ENCODE data around the gene GALNTL6. TPM values are rescaled to one million over a fixed set of nuclear protein-coding genes. Genes with fewer than 3 reads are reported as not detected.
"Not testable (repeated sequence)": the region's sequence is repeated elsewhere in the genome, so short reads cannot be mapped to it uniquely, and the experiment has no call there.

GALNTL6 gene
- total RNA-seq, 2 experiments from 2014 or later: not detected

DNA sequence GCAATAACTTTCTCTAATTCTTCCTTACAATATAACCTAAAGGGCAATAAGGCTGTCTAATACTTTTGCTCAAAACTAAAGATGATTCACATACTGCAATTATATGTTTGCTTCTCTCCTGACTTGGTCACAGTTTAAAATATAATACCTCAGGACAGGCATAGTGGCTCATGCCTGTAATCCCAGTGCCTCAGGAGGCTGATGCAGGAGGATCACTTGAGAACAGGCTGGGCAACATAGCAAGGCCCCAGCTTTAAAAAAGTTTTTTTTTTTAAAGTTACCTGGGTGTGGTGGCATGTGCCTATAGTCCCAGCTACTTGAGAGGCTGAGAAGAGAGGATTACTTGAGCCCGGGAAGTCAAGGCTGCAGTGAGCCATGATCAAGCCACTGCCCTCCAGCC is 1125.7 kb downstream of the GALNTL6 start:
- H3K9me3 Mint-ChIP-seq: no peaks in the 10 kb centered on the region
- H3K36me3 Mint-ChIP-seq: no peaks in the 10 kb centered on the region
- no peak overlapping the region for H3K27ac Mint-ChIP-seq
- H3K4me3 Mint-ChIP-seq: no peak overlapping the region
- H3K27me3 Mint-ChIP-seq: peaks cover 7% of the 10 kb centered on the region
- no peak for DNase-seq
- H3K4me1 Mint-ChIP-seq: no peaks in the 10 kb centered on the region

DNA sequence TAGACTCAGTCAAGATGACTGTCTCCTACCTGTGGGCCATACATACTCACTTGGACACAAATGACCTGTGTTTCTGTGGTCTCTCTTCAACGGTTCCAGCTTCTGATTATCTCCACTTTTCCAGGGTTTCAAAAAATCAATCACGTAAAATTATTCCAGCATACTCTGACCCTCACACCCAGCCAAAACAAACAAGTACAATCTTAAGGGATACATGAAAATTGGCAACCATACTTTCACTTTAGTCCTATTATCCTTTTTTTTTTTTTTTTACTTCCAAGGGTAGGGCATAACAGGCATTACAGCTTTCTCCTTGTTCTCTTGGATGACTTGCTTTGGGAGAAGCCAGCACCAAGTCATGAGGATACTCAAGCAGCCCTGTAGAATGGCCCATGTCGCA is 1129.6 kb downstream of the GALNTL6 start:
- H3K27me3 Mint-ChIP-seq: peaks cover 3% of the 10 kb centered on the region
- H3K36me3 Mint-ChIP-seq: no peaks in the 10 kb centered on the region
- H3K9me3 Mint-ChIP-seq: no peaks in the 10 kb centered on the region
- no peak overlapping the region for H3K4me3 Mint-ChIP-seq
- DNase-seq: no peak
- no peaks in the 10 kb centered on the region for H3K4me1 Mint-ChIP-seq
- H3K27ac Mint-ChIP-seq: no peak overlapping the region

DNA sequence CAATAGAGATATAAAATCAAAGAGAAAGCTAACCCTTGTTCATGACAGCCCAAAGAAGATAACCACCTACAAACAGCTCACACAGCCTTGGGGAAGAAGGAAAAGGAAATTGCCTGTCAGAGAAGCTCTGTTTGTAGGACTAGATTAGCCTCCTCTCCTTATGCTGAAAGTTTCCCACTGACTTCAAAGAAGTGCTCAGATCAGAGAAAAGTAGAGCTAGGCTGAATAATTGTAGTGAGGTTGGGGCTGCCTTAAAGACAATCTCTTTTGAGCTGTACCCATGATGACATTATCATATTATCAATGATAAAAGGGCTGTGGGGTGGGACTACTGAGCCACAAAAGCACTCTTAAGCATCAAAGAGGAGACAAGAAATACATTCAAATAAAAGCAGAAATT is 1132.4 kb downstream of the GALNTL6 start:
- H3K27ac Mint-ChIP-seq: no peak overlapping the region
- no peaks in the 10 kb centered on the region for H3K4me1 Mint-ChIP-seq
- no peaks in the 10 kb centered on the region for H3K9me3 Mint-ChIP-seq
- no peaks in the 10 kb centered on the region for H3K36me3 Mint-ChIP-seq
- H3K27me3 Mint-ChIP-seq: no peaks in the 10 kb centered on the region
- H3K4me3 Mint-ChIP-seq: no peak overlapping the region
- DNase-seq: no peak

DNA sequence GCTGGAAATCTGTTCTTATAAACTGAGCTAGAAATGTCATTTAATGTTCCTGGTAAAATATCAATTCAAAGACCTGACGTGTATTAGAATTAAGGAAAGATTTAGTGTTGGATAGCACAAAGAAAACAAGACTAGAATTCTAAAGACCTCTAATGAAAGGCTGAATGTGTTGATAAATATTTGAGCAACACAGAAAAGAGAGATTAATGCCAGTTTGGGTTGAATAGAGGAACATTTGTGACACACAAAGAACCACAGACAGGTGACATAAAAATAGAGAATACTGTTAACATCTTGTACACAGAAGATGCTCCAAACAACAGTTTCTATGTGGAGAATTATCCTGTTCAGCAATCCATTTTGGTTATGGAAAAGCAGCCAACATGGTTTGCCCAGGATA is 1133.3 kb downstream of the GALNTL6 start:
- no peaks in the 10 kb centered on the region for H3K36me3 Mint-ChIP-seq
- no peak for DNase-seq
- no peaks in the 10 kb centered on the region for H3K9me3 Mint-ChIP-seq
- no peak overlapping the region for H3K27ac Mint-ChIP-seq
- H3K27me3 Mint-ChIP-seq: no peaks in the 10 kb centered on the region
- H3K4me3 Mint-ChIP-seq: no peak overlapping the region
- no peaks in the 10 kb centered on the region for H3K4me1 Mint-ChIP-seq

DNA sequence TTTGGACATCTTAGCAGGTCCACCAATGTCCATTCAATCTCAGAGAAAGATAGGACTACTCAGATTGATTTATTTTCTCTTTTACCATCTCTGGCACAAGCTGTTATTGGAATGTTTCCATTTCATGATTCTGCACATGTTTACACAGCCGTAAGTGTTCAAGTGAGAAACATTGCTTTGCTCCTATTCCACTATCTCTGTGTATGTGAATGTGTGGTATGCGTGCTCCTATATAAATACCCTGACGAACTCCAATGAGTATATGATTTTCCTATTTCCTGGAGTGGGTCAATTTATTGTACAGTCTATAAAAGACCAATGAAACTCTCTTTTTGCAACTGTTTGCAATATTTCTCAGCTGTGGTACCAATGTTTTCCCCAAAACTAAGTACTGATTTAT is 1134.4 kb downstream of the GALNTL6 start:
- H3K9me3 Mint-ChIP-seq: no peaks in the 10 kb centered on the region
- H3K4me3 Mint-ChIP-seq: no peak overlapping the region
- H3K27ac Mint-ChIP-seq: no peak overlapping the region

DNA sequence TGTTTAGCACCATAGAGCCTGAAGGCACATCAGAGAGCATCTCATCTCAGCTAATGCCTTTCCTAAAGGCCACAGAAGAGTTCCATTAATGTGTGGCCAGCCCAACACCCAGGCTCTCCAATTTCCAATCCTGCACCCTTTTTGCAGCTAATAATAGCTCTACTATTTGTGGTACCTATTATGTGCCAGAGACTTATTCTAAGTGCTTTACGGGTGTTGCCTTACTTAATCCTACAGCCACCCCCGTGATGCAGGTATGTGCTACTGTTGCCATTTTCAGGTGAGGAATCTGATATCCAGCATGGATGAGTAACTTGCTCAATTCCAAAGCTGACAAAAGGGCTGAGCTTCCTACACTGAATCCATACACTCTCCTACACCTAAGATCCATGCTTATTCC is 1137.8 kb downstream of the GALNTL6 start:
- H3K9me3 Mint-ChIP-seq: no peaks in the 10 kb centered on the region
- no peaks in the 10 kb centered on the region for H3K4me1 Mint-ChIP-seq
- no peak overlapping the region for H3K27ac Mint-ChIP-seq
- DNase-seq: no peak
- H3K36me3 Mint-ChIP-seq: no peaks in the 10 kb centered on the region
- no peaks in the 10 kb centered on the region for H3K27me3 Mint-ChIP-seq
- no peak overlapping the region for H3K4me3 Mint-ChIP-seq

More for the DNA sequence above, 1134.4 kb downstream of the GALNTL6 start:
- DNase-seq: no peak
- Mint-ChIP-seq H3K4me1 (no peaks in the 10 kb centered on the region), H3K36me3 (no peaks in the 10 kb centered on the region), H3K27me3 (no peaks in the 10 kb centered on the region)

DNA sequence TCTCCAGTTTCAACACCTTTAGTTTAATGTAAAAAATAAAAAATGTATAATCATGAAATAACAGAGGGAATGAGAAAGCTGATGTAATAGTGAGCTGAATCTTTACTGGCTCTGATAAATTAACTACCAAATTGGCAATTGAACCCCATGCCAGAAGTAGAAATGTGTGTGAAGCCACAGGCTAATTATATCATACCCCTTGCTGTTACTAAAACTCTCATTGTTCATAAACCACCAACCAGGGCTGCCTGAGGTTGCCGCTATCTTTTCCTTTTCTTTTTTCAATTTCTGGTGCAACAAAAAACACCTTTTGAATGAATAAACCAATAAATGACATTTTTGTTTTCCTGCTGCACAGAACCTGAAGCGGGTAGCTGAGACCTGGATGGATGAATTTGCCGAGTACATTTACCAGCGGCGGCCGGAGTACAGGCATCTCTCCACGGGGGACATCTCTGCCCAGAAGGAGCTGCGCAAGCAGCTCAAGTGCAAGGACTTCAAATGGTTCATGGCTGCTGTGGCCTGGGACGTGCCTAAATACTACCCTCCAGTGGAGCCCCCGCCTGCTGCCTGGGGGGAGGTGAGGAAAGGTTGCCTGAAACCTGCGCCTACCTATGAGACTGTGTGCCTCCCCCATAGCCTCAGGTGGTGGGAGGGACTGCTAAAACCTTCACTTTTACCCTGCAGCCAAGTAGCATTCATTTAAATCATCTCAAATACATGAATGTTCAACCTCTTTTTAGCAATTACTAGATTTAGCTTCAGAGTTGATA is 1138.7 kb downstream of the GALNTL6 start:
- no peak overlapping the region for H3K4me3 Mint-ChIP-seq
- H3K27ac Mint-ChIP-seq: no peak overlapping the region
- H3K36me3 Mint-ChIP-seq: no peaks in the 10 kb centered on the region
- no peaks in the 10 kb centered on the region for H3K27me3 Mint-ChIP-seq
- no peaks in the 10 kb centered on the region for H3K9me3 Mint-ChIP-seq
- no peak for DNase-seq
- H3K4me1 Mint-ChIP-seq: no peaks in the 10 kb centered on the region

DNA sequence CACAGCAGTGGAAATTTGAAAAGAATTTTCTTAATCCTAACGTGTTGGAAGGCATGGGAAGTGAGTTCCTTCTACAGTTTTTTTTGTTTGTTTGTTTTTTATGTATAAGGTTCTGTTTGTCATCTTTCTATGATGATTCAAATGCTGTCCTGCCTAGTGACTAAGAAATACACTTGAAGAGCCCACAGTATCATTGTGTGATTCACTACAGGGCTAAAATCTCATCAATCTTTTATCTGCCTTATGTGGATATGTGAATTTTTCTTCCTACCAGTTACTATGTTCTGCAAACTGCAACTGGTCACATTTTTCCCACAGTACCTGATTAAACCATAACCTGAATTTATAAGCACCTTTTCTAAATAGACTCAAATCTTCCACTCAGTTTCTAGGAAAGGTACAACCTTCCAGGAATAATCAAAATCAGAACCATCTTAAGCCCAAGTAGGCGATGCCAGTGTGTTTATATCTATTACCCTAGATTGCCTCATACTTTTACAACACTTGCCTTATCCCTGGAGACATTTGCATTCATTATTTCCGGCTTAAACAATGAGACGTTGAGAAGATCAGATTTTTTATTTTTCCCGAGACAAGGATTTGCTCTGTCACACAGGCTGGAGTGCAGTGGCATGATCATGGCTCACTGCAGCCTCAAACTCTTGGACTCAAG is 1140.8 kb downstream of the GALNTL6 start:
- Mint-ChIP-seq H3K27ac (no peak overlapping the region), H3K4me3 (no peak overlapping the region), H3K27me3 (no peaks in the 10 kb centered on the region)

DNA sequence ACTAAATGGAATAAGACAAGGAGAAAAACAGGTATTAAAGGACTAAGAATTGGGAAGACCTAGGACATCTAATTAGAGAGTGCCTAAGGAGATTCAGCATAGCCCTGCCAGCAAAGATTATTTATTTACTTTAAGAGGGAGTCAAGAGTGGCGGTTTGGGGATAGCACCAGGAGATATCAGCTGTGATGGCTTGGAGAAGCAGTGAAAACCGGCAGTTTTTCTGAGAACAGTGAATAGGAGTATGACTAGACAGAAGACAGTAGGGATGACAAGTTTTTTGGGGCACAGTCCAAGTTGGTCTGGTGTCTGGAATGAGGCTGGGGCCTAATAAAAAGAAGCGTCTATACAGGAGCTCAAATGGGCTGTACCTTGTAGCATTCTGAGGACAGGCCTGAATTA is 1143.1 kb downstream of the GALNTL6 start:
- H3K36me3 Mint-ChIP-seq, H3K27ac Mint-ChIP-seq, H3K9me3 Mint-ChIP-seq, H3K27me3 Mint-ChIP-seq, H3K4me3 Mint-ChIP-seq, DNase-seq, H3K4me1 Mint-ChIP-seq: not testable (repeated sequence)

More for the DNA sequence above, 1140.8 kb downstream of the GALNTL6 start:
- Mint-ChIP-seq H3K9me3 (no peaks in the 10 kb centered on the region), H3K36me3 (no peaks in the 10 kb centered on the region), H3K4me1 (no peaks in the 10 kb centered on the region)
- DNase-seq: no peak

DNA sequence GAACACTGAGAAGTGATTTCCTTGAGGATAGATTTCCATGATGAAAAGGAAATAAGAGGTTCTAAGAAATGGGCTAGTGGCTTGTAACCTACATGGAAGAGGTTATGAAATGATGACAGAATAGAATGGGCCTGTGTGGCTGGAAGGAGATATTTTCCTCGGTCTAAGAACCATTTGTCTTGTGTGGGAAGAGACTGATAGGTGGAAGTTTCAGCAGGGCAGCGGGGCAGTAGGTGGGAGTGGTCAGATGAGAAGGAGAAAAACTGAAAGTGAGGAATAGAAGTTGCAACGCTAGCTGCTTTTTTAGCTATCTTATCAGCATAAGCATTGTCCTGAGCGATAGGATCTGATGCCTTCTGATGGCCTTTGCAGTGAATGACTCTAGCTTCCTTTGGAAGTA is 1144.0 kb downstream of the GALNTL6 start:
- Mint-ChIP-seq H3K27me3 (peaks cover 8% of the 10 kb centered on the region), H3K36me3 (no peaks in the 10 kb centered on the region), H3K4me1 (no peaks in the 10 kb centered on the region), H3K4me3 (no peak overlapping the region), H3K9me3 (no peaks in the 10 kb centered on the region), H3K27ac (no peak overlapping the region)
- no peak for DNase-seq

DNA sequence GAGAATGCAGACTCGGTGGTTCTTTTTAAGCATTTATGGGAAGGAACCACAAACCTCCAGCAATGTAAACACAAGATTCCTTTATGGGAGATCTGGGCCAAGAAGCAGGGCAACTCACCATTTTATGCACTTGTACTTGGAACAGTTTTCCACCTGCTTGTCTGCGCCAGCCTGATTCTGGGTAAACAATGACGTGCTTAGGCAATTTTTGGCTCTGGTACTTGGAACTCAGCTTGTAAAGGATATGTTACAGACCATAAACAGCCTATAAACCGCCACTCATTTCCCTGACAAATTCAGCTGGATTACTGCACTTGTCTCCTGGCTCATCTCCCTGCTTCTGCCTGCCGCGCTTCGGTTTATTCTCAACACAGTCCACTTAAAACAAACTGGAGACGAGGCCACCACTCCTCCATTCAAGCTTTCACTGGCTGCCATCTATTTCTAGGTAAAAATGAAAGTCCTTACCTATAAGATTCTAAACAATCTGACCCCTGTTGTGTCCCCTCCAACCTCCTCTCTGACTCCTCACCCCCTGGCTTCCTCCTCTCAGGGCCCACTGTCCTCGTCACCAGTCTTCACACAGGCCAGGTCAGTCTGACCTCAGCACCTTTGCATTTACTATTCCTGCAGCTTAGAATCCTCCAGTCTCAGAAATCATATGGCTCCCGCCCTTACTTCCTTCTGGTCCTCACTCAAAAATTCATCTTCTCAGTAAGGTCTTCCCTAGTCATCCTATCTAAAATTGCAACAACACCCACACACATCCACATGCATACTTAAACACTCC is 1149.6 kb downstream of the GALNTL6 start:
- H3K27me3 Mint-ChIP-seq: peaks cover 12% of the 10 kb centered on the region
- no peaks in the 10 kb centered on the region for H3K4me1 Mint-ChIP-seq
- no peak overlapping the region for H3K4me3 Mint-ChIP-seq

DNA sequence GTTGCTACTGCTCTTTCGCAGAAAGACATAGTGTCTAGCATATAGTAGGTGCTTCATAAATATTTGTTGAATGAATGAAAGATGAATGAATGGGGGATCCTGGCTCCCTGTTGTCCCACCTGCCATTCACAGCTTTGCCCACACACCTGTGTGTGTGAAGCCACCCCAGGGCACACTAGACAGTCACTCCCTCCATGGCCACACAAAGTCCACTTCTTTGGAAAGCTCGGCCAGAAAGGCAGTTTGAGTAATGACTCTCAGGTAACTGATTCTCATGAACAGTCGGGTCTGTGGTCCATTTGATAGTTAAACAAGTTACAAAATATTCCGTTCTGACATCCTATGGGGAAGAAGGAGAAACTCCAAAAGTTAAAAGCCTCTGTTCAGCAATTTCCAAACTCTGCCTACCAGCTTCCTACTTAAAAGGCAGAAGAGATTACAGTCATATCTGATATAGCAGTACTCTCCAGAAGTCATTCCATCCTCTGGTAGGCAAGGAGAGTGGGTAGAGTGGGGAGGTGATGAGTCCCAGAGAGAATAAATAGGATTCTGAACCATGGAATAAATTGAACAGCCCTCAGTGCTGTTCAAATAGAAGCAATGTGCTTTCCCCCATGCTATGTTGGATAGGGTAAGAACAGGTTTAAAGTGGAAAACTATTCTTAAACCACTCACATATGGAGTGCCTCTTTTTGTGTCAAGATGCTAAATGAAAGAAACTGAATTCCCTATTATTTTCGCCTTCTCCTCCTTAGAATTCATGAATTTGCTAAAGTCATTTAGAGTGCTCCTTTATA is 1150.5 kb downstream of the GALNTL6 start:
- Mint-ChIP-seq H3K4me3 (no peak overlapping the region), H3K27me3 (peaks cover 12% of the 10 kb centered on the region), H3K27ac (no peak overlapping the region), H3K4me1 (no peaks in the 10 kb centered on the region), H3K36me3 (no peaks in the 10 kb centered on the region), H3K9me3 (no peaks in the 10 kb centered on the region)
- no peak for DNase-seq

More for the DNA sequence above, 1149.6 kb downstream of the GALNTL6 start:
- DNase-seq: no peak
- Mint-ChIP-seq H3K9me3 (no peaks in the 10 kb centered on the region), H3K36me3 (no peaks in the 10 kb centered on the region), H3K27ac (no peak overlapping the region)

DNA sequence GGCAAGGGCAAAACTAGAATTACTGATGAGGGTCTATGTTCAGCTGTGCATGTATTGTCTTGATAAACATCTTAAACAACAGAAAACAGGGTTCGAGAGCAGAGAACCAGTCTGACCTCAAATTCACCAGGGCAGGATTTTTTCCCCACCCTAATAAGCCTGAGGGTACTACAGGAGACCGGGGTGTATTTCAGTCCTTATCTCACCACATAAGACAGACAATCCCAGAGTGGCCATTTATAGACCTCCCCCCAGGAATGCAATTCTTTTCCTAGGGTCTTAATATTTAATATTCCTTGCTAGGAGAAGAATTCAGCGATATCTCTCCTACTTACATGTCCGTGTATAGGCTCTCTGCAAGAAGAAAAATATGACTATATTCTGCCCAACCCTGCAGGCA is 1157.0 kb downstream of the GALNTL6 start:
- not testable (repeated sequence) for H3K4me1 Mint-ChIP-seq, H3K4me3 Mint-ChIP-seq, H3K27ac Mint-ChIP-seq, DNase-seq, H3K27me3 Mint-ChIP-seq, H3K36me3 Mint-ChIP-seq
- peaks cover 19% of the 10 kb centered on the region for H3K9me3 Mint-ChIP-seq

DNA sequence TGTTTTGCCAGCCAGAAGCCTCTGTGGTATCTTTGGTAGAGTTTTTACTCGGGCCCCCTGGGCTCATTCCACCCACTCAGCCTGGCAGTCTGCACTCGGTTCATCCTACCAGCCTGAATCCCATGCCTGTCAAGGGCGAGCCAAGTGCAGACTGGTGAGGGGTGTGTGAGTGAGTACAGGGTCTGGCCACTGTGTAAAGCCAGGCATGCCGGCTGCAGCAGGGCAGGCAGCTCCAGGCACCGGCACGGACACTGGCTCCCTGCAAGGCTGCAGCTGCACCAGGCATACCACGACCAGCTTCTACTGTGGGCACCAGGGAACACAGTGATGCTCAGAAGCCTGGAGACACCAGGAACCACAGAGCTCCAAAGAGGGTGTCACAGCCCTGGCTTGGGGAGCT is 1161.4 kb downstream of the GALNTL6 start:
- Mint-ChIP-seq H3K4me3 (no peak overlapping the region), H3K27ac (no peak overlapping the region), H3K27me3 (peaks cover 4% of the 10 kb centered on the region), H3K9me3 (peaks cover 12% of the 10 kb centered on the region), H3K4me1 (no peaks in the 10 kb centered on the region), H3K36me3 (no peaks in the 10 kb centered on the region)
- DNase-seq: no peak
